PC-3 (cell line): ENCODE measurements around the gene ALG5.

Experiments used
- EZH2 ChIP-seq: fragments of 300-600 bp; sonication (generic); IDR thresholded peaks from one replicate; pipeline ENCODE4 v1.6.1; 2017; ENCODE audit warnings: antibody characterized with exemption, mild to moderate bottlenecking, low read length; ENCODE audit not compliant: unreplicated experiment
- EZH2phosphoT487 ChIP-seq: fragments of 300-600 bp; sonication (generic); IDR thresholded peaks from 2 replicates; pipeline ENCODE4 v1.6.1; 2018; ENCODE audit warnings: mild to moderate bottlenecking, antibody characterized with exemption, low read length, borderline replicate concordance
- TF ChIP-seq, protein P1 (sequence below): fragments of 300-600 bp; sonication (generic); conservative IDR thresholded peaks from 2 replicates; pipeline ENCODE4 v1.5.1; 2017; ENCODE audit warnings: antibody characterized with exemption, low read depth, mild to moderate bottlenecking, low read length

DNA sequence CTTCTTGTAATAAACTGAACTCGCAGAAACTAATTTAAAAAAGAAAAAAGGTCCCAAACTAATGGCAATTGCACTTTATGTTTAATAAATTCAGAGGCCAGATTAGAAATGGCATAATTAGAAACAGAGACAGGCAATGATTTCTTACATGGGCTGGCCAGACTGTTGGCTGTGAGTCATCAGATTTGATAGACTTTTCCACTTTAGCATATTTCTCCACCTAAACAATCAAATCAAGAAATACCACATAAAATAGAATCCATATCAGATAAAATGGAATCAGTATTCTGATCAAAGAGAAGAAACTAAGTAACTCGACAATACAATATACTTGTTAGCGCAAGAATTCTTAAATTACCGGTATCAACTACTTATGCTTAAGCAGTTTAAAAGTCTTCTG is 30.5 kb upstream of the ALG5 start:
- TF ChIP-seq, protein P1, sequence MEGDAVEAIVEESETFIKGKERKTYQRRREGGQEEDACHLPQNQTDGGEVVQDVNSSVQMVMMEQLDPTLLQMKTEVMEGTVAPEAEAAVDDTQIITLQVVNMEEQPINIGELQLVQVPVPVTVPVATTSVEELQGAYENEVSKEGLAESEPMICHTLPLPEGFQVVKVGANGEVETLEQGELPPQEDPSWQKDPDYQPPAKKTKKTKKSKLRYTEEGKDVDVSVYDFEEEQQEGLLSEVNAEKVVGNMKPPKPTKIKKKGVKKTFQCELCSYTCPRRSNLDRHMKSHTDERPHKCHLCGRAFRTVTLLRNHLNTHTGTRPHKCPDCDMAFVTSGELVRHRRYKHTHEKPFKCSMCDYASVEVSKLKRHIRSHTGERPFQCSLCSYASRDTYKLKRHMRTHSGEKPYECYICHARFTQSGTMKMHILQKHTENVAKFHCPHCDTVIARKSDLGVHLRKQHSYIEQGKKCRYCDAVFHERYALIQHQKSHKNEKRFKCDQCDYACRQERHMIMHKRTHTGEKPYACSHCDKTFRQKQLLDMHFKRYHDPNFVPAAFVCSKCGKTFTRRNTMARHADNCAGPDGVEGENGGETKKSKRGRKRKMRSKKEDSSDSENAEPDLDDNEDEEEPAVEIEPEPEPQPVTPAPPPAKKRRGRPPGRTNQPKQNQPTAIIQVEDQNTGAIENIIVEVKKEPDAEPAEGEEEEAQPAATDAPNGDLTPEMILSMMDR: no peak
- TF ChIP-seq EZH2 (no peak), EZH2phosphoT487 (no peak)
